Measurements from ENCODE around the gene PABPC1L.

Gene PABPC1L

DNA sequence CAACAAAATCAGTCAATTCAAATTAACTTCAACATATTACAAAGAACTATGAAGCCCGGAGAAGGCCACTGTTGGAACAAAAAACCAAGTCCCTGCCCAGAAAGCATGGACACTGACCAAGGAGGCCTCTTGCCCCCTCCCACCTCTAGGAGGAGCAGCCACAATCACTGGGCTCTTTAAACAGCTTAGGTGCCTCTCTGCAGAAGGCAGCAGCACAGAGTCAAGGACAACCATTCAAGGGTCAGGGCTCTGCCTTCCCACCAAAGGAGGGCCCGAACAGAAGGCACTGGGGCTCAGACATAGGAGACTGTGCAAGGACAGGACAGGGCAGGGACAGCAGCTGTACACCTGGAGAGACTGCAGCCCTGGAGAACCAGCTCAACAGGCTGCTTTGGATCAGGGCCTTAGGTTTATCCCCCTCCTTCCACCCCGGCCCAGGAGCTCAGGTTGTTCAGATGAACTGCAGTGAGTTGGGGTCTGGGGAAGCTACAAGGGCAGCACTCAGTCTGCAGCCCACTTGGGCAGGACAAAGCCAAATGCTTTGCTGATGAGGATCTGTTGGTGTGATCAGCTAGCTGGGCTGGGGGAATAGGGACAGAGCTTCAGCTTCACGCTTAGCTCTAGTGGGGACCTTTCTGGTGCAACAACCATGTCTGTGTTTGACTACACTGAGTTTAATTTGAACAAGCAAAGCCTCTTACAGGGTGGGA, 32.6 kb downstream of the PABPC1L start:
- no peak for DNase-seq (ENCODE audit: low spot score)

- DNase-seq (ENCODE audit: low spot score) = no peak
Observed at GRCh38 chr20:44943828-44944227, 34.0 kb downstream of the PABPC1L start.

- DNase-seq (ENCODE audit: low spot score) = no peak
Observed at GRCh38 chr20:44945261-44945660, 35.4 kb downstream of the PABPC1L start.

- DNase-seq (ENCODE audit: low spot score) = no peak
Observed at GRCh38 chr20:44946271-44946852, 36.5 kb downstream of the PABPC1L start.

DNA sequence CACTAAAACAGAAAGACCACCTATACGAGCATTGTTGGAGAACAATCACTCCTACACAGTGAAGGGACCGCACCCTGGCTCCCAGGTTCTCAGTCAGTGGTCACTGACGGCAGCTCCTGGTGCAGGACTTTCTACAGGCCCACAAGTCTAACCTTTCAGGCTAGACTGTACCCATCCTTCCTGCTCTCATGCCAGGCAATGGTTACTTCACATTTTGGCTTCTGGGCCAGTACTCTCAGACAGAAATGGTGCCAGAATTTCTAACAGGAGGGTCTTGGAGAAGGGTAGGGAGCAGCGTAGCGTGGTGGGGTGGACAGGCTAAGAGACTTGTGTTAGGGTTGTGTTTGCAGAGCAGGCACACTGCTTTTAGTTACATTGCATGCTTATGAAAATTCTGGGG, 38.2 kb downstream of the PABPC1L start:
- DNase-seq (ENCODE audit: low spot score) = no peak

- no peak for DNase-seq (ENCODE audit: low spot score)
Observed at GRCh38 chr20:44948513-44948912, 38.7 kb downstream of the PABPC1L start.

DNA sequence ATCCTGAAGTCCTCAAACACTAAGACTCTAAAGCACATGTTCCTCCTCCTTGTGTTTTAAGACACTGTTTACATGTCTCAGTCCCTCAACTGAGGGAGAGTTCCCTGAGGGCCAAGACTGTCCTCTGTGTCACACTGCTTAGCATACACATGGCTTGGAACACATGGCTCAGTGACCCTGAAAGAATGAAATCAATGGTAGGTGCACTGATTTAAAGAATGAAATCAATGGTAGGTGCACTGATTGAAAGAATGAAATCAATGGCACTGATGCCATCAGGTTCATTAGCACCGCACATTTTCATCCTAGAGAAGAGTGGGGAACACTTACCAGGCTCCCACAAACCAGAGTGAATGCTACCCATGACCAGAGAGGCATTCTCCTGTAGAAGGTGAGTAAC, 40.5 kb downstream of the PABPC1L start:
- no peak for DNase-seq (ENCODE audit: low spot score)

DNA sequence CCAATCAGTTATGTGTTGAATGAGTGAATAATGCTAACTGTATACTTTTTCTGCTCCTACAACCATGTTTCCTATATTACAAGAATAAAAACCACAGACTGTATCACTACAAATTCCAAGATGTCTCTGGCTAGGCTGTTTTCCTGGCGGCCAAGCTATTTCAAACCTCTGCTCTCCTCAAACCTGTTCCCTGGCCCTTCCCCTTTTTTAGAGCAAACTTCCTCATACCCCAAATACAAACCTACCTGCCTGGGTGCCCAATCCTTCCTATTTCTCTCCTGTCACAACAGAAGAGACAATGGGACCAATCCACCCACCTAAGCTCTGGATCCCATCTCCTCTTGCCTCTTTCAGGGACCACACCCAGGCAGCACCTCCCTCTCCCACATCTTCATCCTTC, 42.9 kb downstream of the PABPC1L start:
- DNase-seq (ENCODE audit: low spot score) = no peak

DNA sequence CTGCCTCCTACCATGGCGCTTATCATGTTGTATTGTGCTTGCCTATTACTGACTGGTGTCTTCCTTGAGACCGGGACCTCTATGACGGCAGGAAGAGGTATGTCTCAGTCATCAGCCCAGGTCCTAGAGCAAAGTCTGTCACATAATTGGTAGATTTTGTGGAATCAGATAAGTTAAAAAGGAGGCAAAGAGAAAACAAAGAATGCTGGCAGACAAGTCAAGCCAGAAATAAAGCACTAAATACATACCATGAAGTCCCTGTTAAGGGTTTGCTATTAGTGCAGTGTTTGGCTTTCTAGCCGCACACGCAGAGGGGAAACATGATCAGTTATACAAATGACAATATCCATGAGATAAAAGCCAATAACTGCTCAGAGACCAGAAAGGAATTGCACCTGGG, 44.4 kb downstream of the PABPC1L start:
- no peak for DNase-seq (ENCODE audit: low spot score)

DNA sequence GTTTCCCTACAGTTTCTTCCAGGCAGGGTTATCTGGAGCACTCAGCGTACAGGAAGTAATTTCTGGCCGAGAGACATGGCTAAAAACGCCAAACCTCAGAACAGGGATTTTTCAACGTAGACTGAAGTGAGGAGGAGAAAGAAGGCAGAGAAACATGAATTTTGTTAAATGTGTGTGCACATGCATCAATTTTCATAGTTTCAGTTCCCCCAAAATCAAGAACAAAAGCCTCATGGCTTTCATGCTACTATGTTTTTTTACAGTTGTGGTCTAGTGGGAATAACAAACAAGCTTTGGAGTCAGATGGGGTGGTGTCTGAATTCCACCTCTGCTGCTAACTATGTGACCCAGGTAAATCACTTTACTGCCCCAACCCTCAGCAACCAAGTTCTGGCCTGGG, 45.4 kb downstream of the PABPC1L start:
- DNase-seq (ENCODE audit: low spot score) = no peak

DNA sequence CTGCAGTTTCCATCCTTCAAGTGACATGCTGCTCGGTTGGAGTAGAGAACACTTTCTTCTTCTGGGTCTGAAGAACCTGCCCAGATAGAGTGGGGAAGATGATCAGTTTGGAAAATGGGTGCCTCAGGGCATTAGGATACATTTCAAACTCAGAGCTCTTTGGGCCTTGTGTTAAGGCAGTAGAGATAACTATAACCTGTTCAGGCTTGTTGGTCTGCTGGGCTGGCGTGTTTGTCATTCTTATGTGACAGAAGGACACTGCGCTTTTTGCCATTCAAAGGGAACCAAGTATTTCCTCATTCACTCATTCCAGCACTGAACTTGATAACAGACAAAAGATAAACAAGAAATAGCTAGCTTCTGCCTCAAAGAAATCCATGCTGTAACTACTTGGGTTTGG, 46.5 kb downstream of the PABPC1L start:
- no peak for DNase-seq (ENCODE audit: low spot score)

GRCh38 chr20:44958276-44958675, 48.4 kb downstream of the PABPC1L start:
- DNase-seq (ENCODE audit: low spot score) = no peak

- no peak for DNase-seq (ENCODE audit: low spot score)
Observed at GRCh38 chr20:44959082-44959637, 49.3 kb downstream of the PABPC1L start.

GRCh38 chr20:44959638-44960102, 49.8 kb downstream of the PABPC1L start:
- DNase-seq (ENCODE audit: low spot score) = peak; percentile 34

GRCh38 chr20:44960103-44960852, 50.4 kb downstream of the PABPC1L start, which contains the start of gene TOMM34:
Gene TOMM34, minus strand, starts transcription at chr20:44960397. Its CDS starts 64 bp downstream, at chr20:44960333.
- peak; percentile 97 for DNase-seq (ENCODE audit: low spot score)

GRCh38 chr20:44961011-44961869, 51.4 kb downstream of the PABPC1L start:
- no peak for DNase-seq (ENCODE audit: low spot score)

DNA sequence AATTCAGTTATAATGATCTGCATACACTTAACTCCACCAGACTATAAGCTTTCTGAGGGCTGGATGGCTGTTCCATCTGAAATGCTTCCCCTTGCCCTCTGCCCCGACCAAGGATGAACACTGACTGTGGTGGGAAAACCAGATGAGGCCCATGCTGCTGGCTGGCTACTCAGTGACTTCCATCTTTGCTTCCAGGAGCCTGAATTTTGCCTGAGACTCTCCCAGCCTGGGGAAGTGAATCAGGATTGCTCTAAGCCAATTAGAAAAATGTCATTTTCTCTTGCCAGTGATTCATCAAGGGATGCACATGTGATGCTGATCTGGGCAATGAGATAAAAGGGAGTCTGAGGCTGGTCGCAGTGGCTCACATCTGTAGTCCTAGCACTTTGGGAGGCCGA, 52.0 kb downstream of the PABPC1L start:
- no peak for DNase-seq (ENCODE audit: low spot score)

DNA sequence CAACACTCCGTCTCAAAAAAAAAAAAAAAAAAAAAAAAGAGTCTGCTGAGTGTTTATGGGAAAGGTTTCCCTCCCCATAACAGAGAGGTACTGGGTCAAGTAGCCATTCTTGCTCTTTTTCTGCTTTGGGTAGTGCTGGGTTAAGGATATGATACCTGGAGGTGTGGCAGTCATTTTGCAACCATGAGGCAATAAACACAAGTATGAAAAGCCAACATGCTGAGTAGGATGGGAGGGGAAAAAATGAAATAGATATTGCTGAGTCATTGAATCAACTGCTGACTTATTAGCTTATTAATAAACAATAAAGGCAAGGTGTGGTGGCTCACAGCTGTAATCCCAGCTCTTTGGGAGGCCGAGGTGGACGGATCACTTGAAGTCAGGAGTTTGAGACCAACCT, 52.6 kb downstream of the PABPC1L start:
- DNase-seq (ENCODE audit: low spot score) = no peak

DNA sequence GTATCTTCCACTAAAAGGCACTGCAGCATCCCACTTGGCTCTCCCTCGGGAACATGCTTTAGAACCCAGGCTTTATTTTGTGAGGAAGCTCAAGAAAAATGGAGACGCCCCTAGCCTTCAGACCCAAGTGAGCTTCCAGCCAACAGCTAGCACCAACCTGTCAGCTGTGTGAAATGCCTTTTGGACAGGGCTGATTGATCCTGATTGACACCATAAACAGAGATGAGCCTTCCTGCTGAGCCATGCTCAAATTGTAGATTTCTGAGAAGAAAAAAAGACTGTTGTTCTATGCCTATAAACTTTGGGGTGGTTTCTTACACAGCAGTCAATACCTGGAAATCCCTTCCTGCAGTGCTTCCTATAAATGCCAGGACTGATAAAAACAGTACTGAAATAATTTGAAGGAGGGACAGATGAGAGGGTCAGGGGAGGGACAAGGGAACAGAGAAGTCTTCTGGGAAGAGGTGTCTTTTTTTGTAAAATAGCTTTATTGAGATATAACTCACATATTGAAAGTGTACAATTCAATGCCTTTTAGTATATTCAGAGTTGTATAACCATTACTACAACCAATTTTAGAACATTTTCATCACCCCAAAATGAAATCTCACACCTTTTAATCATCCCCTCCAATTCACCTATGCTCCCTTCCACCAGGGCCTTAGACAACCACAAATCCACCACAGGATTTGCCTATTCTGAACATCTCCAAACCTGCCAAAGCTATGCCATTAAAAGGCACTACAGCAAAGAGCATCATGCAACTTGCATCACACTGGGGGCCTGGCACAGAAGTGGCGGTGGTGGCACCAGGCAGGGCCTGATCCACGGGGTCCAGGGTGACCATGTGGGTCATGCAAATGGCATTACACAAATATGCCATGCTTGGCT, 53.7 kb downstream of the PABPC1L start:
- no peak for DNase-seq (ENCODE audit: low spot score)

DNA sequence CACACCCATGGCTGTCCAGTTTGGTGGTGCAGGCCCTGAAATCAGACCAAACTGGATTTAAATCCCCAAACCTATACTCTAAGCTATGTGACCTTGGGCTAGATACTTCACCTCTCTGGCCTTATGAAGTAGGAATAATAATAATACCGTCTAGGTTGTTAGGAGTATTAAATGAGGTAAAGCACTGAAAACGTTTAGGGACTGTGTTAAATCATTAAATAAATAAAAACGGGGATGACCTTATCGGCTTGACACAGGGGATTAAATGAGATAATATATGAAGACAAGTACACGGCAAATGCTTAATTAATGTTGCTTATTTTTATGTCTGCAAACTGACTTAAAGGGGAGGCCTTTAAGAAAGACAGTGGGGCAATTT, 55.8 kb downstream of the PABPC1L start:
- DNase-seq (ENCODE audit: low spot score) = no peak

Data from germinal center (tissue), 1 donor.